LNCaP clone FGC (cell line): ENCODE measurements around the gene PRKAG2.
"Not testable (repeated sequence)": the region's sequence is repeated elsewhere in the genome, so short reads cannot be mapped to it uniquely, and the experiment has no call there.

Source experiments
- DNase-seq: peaks from one replicate; pipeline ENCODE4 v3.0.0-alpha.2; 2011; ENCODE audit warnings: low read depth
- H3K4me3 ChIP-seq: 2 replicates; pipeline ENCODE4 v1.5.1; 2011; ENCODE audit warnings: mild to moderate bottlenecking, low read depth, low read length, control low read depth
- CTCF ChIP-seq: IDR thresholded peaks from 2 replicates; pipeline ENCODE4 v1.5.1; 2012; ENCODE audit warnings: mild to moderate bottlenecking; ENCODE audit not compliant: control insufficient read depth, insufficient read depth; ENCODE audit errors: extremely low read depth

PRKAG2 gene

DNA sequence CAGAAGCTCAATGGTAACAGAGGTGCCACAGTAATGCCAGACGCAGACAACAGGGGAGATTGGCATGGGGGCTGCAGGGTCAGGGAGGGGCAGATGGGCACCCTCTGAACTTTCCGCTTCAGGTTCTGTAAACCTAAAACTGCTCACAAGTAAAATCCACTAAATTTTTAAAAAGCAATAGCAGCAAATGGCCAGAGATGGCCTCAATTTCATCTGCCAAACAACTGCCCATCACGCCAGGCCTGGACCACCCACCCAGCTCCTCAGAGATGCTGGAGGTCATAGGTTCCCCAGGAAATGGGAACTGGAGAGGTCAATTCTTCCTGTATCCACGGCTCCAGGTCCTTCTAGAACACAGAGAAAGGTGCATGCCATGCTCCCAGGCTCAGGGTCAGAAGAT is 76.1 kb downstream of the PRKAG2 start:
- no peak for TF ChIP-seq CTCF
- H3K4me3 ChIP-seq: no peak overlapping the region
- DNase-seq: no peak

DNA sequence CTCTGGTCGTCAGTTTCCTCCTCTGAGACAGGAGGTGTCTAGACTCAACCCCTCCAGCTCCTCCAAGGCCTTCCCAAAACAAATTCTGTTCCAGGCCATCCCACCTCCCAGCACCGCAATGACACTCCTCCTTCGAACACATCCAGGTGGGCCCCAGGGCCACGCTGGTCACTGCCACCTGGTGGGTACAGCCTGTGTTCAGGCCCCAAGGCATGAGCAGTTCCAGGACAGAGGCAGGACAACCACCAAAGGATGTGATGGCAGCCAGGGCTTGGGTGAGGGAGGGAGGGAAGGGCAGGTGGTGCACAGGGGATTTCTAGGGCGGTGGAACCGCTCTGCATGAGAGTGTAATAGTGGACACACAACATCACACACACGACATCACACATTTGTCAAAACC is 76.5 kb downstream of the PRKAG2 start:
- no peak for TF ChIP-seq CTCF
- H3K4me3 ChIP-seq: no peak overlapping the region
- DNase-seq: no peak

GRCh38 chr7:151799506-151799905 is 77.4 kb downstream of the PRKAG2 start:
- TF ChIP-seq CTCF: no peak
- H3K4me3 ChIP-seq: no peak overlapping the region
- no peak for DNase-seq

DNA sequence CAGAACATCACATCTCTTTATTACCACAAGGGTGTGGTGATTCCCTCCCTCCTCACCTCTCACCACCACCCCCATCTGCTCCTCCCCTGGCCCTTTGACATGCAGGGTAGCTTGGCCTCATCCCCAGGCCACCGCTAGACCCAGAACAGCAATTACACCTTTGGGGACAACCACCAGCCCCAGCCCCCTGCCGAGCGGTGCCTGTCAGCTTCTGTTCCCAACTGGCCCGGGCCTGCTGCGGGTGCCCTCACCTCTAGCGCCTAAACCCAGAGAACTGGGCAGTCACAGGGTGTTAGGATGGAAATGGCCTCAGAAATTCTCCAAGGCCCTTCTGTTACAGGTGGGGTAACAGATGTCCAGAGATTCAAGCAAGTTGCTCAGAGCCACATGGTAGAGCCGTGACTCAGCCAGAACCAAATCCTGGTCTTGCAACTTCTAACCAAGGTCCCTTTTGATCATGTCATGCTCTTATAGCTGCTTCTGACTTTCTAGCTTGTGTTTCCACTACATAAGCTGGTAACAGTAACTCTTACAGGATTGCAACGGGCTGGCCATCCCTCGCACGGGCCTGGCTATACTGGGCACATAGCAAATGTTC is 78.0 kb downstream of the PRKAG2 start:
- H3K4me3 ChIP-seq: no peak overlapping the region
- no peak for TF ChIP-seq CTCF
- DNase-seq: no peak

DNA sequence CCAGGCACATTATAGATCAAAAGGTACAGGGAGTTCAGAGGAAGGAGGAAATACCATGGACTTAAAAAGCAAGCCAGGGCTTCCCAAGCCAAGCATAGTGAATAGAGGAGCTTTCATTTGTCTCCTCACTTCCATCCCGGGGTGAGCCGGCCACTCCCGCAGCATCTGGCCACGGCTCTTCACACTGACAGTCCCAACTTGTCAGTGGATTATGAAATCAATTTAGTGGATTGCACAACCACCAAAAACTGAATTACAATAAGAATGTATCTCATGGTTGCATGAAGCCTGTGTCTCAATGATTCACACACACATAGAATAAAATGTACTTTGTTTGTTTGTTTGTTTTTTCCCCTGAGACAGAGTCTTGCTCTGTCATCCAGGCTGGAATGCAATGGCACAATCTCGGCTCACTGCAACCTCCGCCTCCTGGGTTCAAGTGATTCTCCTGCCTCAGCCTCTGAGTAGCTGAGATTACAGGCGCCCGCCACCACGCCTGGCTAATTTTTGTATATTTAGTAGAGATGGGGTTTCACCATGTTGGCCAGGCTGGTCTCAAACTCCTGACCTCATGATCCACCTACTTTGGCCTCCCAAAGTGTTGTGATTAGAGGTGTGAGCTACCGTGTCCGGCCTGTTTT is 79.1 kb downstream of the PRKAG2 start:
- not testable (repeated sequence) for H3K4me3 ChIP-seq, DNase-seq

DNA sequence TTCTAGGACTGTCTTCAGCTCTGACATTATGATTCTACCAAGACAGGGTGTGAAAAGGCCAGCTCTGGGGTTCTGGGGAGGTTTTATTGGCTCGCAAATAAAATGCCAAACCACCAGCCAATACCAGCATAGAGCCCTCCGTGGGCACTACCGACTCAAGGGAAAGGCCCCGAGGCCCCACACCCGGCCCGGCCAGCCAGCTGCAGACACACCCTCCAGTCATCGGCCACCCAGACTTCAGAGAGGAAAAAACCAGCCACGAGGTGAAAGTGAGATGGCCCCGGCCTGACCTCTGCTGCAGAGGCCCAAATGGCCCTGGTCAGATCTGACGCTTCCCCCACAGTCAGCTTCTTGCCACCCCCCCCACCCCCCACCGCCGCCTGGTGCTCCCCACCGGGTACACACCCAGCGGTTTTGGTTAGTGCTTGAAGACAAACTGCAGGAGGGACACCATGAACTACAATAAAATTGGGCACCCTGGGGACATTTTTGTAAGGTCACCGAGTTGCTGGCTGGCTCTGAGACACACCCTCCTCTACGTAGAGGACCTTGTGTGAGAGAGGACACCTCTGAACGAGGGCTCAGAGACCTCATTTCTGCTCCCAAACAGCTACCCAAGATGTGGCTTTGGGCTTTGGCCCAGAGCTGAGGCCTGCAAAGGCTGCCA is 79.9 kb downstream of the PRKAG2 start:
- TF ChIP-seq CTCF: no peak
- no peak overlapping the region for H3K4me3 ChIP-seq
- no peak for DNase-seq

GRCh38 chr7:151796091-151796870 is 80.6 kb downstream of the PRKAG2 start:
- H3K4me3 ChIP-seq: no peak overlapping the region
- DNase-seq: no peak
- TF ChIP-seq CTCF: no peak
